ENCODE data around the gene TEK.

- TF ChIP-seq CTCF (IDR thresholded peaks at IDR 0.05) (no peak), EP300 (IDR thresholded peaks at IDR 0.05) (no peak)
Observed at GRCh38 chr9:27112235-27112634, 3.2 kb downstream of the TEK start.
